Uterus (tissue), 4 donors: ENCODE measurements around the gene PTTG1. TPM values are rescaled to one million over a fixed set of nuclear protein-coding genes. Genes with fewer than 3 reads are reported as not detected.

Experiments used
- DNase-seq, 2 donors: peaks; one replicate each; pipeline ENCODE4 v3.0.0-alpha.2; 2019 to 2020
- H3K27ac ChIP-seq, 2 donors: fragments of 200-600 bp; sonication (generic); 1 replicate in 1 of 2; 2 replicates in 1 of 2; pipeline ENCODE4 v1.5.1; 2016 to 2018
- H3K27me3 ChIP-seq, 2 donors: fragments of 200-600 bp; sonication (generic); one replicate each; pipeline ENCODE4 v1.5.1; 2018 to 2019; ENCODE audit warnings: control low read depth in 1 of 2
- H3K36me3 ChIP-seq, 2 donors: fragments of 200-600 bp; sonication (generic); one replicate each; pipeline ENCODE4 v1.5.1; 2019; ENCODE audit warnings: control low read depth in 1 of 2
- H3K4me1 ChIP-seq, 2 donors: fragments of 200-600 bp; sonication (generic); one replicate each; pipeline ENCODE4 v1.5.1; 2018 to 2019; ENCODE audit warnings: control low read depth in 1 of 2
- H3K4me3 ChIP-seq, 2 donors: fragments of 200-600 bp; sonication (generic); 1 replicate in 1 of 2; 2 replicates in 1 of 2; pipeline ENCODE4 v1.5.1; 2018 to 2019; ENCODE audit warnings: mild to moderate bottlenecking in 1 of 2
- H3K9me3 ChIP-seq, 2 donors: fragments of 200-600 bp; sonication (generic); one replicate each; pipeline ENCODE4 v1.5.1; 2019; ENCODE audit warnings: control low read depth in 1 of 2
- POLR2A ChIP-seq, 2 donors: fragments of 450-650 bp; IDR thresholded peaks; one replicate each; pipeline ENCODE4 v1.6.1; 2016; ENCODE audit warnings: antibody characterized with exemption in 2 of 2, mild to moderate bottlenecking in 1 of 2, moderate library complexity in 1 of 2
- intact Hi-C: fragments of 100-400 bp; cut with DNase I; formaldehyde crosslinking; loops from one replicate; pipeline ENCODE4 v1.15.1; 2023; ENCODE audit warnings: low total_unique reads
- total RNA-seq, 4 donors: library from RNA; depleted of rRNA in 3 of 4; stranded (reverse); fragments of >200 nt in 3 of 4; gene quantifications; one replicate each; pipeline versions ENCODE4 v1.1.0 to v1.2.4, GENCODE V29; 2014 to 2023
- TF ChIP-seq, protein P1 (sequence below), 4 experiments: fragments of 200-600 bp in 2 of 4; fragments of 450-650 bp in 2 of 4; sonication (generic) in 2 of 4; IDR thresholded peaks; one replicate each; pipeline ENCODE4 v1.5.1; 2016 to 2019; ENCODE audit warnings: antibody characterized with exemption in 4 of 4, mild to moderate bottlenecking in 2 of 4, moderate library complexity in 1 of 4
- donor health status: DM: yes; HTN: yes; CAD: no.

The PTTG1 gene
- total RNA-seq, 4 donors from 2014 or later, result 2.4 to 40.0 (median 10.6) TPM; not detected in 1

DNA sequence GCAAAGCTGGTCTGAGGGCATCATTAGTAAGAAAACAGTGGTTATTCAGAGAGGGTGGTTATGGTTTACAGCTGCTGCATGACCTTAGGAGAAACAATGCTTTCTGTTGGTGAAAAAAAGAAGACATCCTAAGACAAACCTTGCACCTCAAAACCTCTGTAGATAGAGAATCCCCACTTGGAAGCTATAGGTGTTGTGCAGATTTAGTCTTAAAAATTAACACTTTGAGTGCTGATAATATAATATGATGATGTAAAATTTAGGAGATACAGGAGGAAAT is 1.4 kb upstream of the PTTG1 start:
- H3K27ac ChIP-seq, result no peak overlapping the region
- H3K4me3 ChIP-seq, result no peak overlapping the region
- DNase-seq, result no peak
- H3K36me3 ChIP-seq, result no peaks in the 10 kb centered on the region
- no peaks in the 10 kb centered on the region for H3K9me3 ChIP-seq
- peaks cover 0 to 6% of the 10 kb centered on the region in 2 donors for H3K4me1 ChIP-seq
- no peak for TF ChIP-seq POLR2A (IDR thresholded peaks at IDR 0.05)
- TF ChIP-seq, protein P1, sequence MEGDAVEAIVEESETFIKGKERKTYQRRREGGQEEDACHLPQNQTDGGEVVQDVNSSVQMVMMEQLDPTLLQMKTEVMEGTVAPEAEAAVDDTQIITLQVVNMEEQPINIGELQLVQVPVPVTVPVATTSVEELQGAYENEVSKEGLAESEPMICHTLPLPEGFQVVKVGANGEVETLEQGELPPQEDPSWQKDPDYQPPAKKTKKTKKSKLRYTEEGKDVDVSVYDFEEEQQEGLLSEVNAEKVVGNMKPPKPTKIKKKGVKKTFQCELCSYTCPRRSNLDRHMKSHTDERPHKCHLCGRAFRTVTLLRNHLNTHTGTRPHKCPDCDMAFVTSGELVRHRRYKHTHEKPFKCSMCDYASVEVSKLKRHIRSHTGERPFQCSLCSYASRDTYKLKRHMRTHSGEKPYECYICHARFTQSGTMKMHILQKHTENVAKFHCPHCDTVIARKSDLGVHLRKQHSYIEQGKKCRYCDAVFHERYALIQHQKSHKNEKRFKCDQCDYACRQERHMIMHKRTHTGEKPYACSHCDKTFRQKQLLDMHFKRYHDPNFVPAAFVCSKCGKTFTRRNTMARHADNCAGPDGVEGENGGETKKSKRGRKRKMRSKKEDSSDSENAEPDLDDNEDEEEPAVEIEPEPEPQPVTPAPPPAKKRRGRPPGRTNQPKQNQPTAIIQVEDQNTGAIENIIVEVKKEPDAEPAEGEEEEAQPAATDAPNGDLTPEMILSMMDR (IDR thresholded peaks at IDR 0.05), result no peak
- intact Hi-C loops, result no loop called here
- no peaks in the 10 kb centered on the region for H3K27me3 ChIP-seq

DNA sequence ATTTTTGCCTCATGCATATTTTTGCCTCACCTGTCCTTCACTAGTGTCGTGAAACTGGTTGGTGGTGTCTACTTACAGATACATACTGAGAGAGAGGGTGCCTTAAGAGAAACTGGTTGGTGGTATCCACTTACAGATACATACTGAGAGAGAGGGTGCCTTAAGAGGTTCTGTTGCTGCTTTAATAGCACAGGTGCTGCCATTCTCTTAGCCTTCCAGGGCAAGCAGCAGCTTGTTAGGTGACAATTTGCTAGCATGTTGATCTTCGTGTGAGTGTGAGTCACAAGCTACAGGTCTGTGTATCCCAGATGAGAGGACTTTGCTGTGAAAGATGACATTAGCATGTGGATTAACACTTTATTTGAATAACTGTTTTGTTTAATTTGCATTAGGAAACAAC is 1.4 kb downstream of the PTTG1 start:
- no peak overlapping the region for H3K27ac ChIP-seq

DNA sequence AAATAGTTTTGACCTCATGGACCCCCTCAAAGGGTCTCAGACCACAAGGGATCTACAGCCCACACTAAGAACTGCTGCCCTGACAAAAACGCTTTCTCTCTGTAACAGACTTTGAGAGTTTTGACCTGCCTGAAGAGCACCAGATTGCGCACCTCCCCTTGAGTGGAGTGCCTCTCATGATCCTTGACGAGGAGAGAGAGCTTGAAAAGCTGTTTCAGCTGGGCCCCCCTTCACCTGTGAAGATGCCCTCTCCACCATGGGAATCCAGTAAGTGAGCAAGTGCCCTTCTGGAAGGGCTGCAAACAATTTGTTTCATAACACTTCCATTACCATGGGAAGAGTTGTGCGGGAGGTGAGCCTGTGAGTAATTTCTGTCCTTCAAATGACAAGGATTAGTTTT is 6.0 kb downstream of the PTTG1 start:
- Histone ChIP-seq H3K4me3 (no peak overlapping the region), H3K4me1 (no peaks in the 10 kb centered on the region), H3K36me3 (no peaks in the 10 kb centered on the region), H3K9me3 (no peaks in the 10 kb centered on the region), H3K27ac (no peak overlapping the region), H3K27me3 (no peaks in the 10 kb centered on the region)
- intact Hi-C loops, result no loop called here
- TF ChIP-seq, protein P1 (IDR thresholded peaks at IDR 0.05), result no peak
- no peak for TF ChIP-seq POLR2A (IDR thresholded peaks at IDR 0.05)
- DNase-seq, result no peak

More for the DNA sequence above, 1.4 kb downstream of the PTTG1 start:
- Histone ChIP-seq H3K4me3 (no peak overlapping the region), H3K36me3 (no peaks in the 10 kb centered on the region), H3K27me3 (no peaks in the 10 kb centered on the region), H3K4me1 (no peaks in the 10 kb centered on the region), H3K9me3 (no peaks in the 10 kb centered on the region)
- intact Hi-C loops, result no loop called here
- DNase-seq, result no peak
- no peak for TF ChIP-seq POLR2A (IDR thresholded peaks at IDR 0.05)
- TF ChIP-seq, protein P1 (IDR thresholded peaks at IDR 0.05), result no peak

DNA sequence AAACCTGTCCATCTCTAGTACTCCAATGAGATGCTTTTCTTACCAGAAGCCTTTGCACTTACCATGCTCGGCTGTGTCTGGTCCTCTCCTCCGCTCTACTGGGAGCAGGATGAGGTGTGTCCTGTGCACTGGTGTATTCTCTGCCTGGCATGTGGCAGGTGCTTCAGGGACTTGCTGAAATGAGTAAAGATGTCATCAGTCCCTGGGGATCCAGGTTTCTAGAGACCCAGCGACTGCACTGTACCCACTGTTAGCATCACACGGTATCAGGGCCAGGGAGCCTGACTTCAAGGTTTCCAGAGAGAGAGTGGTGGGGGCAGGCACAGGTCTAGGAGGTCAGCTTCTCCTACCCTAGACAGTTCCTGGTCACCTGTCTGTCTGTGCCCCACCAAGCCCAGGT is 10.5 kb downstream of the PTTG1 start:
- no peaks in the 10 kb centered on the region for H3K36me3 ChIP-seq
- TF ChIP-seq POLR2A (IDR thresholded peaks at IDR 0.05), result no peak
- TF ChIP-seq, protein P1 (IDR thresholded peaks at IDR 0.05), result no peak
- H3K27ac ChIP-seq, result no peak overlapping the region

DNA sequence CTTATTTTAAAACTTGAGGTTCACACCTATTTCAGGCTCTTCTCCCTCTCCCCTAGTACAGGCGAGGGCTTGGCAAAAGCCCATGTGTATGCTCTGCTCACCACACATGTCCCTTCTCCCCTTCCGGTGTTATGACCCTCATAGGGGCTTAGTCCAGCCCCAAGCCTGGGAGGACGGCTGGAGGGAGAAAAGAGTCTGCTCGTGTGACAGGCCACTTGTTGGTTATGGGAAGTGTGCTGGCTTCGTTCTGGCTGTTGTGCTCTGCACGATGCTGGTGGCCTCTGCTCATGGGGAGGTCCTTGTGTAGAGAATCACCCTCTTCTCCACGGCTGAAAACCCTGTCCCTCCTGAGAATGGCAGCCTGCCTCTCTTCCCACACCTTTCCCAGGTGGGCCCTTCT is 11.1 kb downstream of the PTTG1 start:
- Histone ChIP-seq H3K27ac (no peak overlapping the region), H3K4me1 (no peaks in the 10 kb centered on the region), H3K9me3 (no peaks in the 10 kb centered on the region), H3K36me3 (no peaks in the 10 kb centered on the region), H3K4me3 (no peak overlapping the region), H3K27me3 (no peaks in the 10 kb centered on the region)
- no peak for DNase-seq
- TF ChIP-seq, protein P1 (IDR thresholded peaks at IDR 0.05), result no peak
- no peak for TF ChIP-seq POLR2A (IDR thresholded peaks at IDR 0.05)
- intact Hi-C loops, result no loop called here

More for the DNA sequence above, 10.5 kb downstream of the PTTG1 start:
- intact Hi-C loops, result no loop called here
- Histone ChIP-seq H3K9me3 (no peaks in the 10 kb centered on the region), H3K4me1 (no peaks in the 10 kb centered on the region), H3K4me3 (no peak overlapping the region), H3K27me3 (no peaks in the 10 kb centered on the region)
- no peak for DNase-seq
